ENCODE results near the gene ALDH1A3.

- TF ChIP-seq CTCF (IDR thresholded peaks at IDR 0.05) (no peak), EZH2 (IDR thresholded peaks at IDR 0.05; ENCODE audit: borderline replicate concordance, insufficient read depth, low read depth, low read length, poor library complexity, severe bottlenecking) (no peak)
Observed at GRCh38 chr15:100887211-100887913, 7.7 kb downstream of the ALDH1A3 start.

Measured in B cell (primary cell).